Activated effector memory CD4-positive, alpha-beta T cell treated with anti-CD3 and anti-CD28 coated beads, Interleukin-2, amount 50 U/mL, for 16 hours (primary cell): ENCODE data around the gene FEZF2.

Source experiments
- DNase-seq: peaks from one replicate; pipeline ENCODE4 v3.0.0-alpha.2; 2020

The FEZF2 gene

DNA sequence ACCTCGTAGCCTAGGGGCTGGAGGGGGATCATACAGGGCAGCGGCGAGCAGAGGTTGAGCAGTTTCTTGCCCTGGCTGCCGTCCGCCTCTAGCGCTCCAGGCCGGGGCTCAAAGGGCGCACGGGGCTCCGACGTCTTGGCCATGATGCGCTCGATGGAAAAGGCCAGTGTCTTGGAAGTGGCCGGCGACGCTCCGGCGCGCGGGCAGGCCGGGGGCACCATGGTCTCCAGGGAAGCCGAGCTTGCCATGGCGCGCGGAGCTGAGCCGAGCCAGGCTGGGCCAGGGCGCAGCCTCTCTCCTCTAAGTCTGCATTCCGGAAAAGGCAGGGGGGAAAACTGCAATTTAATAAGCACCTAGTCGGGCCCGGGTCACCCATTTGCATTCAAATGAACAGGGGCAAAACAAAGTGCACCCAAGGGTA, 719 bp downstream of the FEZF2 start:
- DNase-seq: no peak

- no peak for DNase-seq
Measured at GRCh38 chr3:62371720-62372591, 1.4 kb downstream of the FEZF2 start.

GRCh38 chr3:62370858-62371719, 2.3 kb downstream of the FEZF2 start:
- DNase-seq: no peak

- no peak for DNase-seq
Measured at GRCh38 chr3:62370112-62370857, 3.1 kb downstream of the FEZF2 start.

- DNase-seq: no peak
Measured at GRCh38 chr3:62369476-62369743, 3.9 kb downstream of the FEZF2 start.

GRCh38 chr3:62368705-62369475, 4.5 kb downstream of the FEZF2 start:
- DNase-seq: no peak

DNA sequence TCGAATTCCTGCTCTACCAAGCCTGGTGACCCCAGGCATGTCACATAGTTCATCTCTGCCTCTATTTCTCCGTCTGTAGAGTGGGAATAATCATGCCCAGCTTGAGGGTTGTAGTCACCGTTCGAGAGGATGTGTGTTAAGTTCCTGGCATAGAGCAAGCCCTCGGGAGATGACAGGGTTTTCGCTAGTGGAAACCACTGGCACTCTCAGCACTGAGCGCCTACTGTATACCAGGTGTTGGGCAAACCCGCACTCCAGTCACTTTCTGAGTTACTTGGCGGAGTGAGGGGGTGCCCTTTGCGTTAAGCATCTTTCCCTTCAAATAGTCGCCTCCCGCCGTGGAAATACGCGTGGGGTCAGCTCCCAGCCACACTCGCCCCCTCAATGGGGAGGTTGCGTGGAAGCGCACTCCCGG, 5.1 kb downstream of the FEZF2 start:
- no peak for DNase-seq

DNA sequence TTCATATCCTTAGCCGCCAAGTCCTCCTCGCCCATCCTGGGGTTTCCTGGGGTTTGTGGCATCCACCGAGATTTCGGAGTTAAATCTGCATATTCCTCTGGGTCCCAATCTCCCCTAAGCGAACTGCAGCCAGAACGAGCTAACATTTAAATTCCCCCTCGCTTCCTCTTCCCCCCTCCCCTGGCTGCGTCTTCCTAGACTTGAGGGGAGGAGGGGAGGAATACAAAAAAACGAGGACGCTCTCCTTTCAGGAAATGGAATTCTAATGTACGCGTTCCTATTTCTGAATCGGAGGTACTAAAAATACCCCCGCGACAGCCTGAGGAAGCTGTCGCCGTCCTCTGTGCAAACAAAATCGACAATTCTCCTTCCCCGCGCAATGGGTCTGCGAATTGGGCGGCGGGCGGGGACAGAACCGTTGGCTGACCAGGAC, 5.6 kb downstream of the FEZF2 start:
- no peak for DNase-seq

GRCh38 chr3:62366126-62366484, 7.2 kb downstream of the FEZF2 start:
- no peak for DNase-seq

DNA sequence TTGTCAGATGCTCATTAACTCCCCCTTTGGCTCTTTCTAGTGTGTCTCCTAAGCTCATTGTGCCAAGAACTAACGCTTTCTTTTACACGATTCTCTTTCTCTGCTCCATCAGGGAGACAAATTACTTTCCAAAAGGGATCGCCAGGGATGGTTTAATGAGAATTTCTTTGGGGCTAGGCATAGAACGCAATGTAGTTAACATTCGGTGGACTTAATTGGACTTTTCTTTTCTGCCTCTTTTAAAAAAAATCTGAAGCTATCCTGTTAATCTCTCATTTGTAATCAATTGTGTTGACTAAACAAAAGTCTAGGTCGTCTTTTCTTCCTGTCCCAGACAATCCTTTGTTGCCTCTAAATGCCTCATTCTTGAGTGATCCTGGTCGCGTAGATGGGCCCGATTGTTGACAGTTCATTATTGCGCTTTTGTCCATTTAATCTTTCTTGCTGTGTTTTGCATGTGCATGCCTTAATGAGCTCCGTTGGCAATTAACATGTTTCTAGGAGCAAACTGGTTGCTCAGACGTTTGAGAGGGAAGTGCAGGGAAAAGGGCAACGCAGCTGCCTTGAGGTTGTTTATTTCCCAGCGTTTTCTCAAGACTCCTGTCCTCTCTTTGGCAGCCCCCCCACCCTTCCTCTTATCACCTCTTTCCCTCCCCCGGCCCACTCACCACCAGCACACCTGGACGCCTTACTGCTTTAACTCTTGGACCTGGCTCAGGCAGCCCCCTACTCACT, 7.8 kb downstream of the FEZF2 start:
- no peak for DNase-seq

- no peak for DNase-seq
Measured at GRCh38 chr3:62364191-62364590, 9.2 kb downstream of the FEZF2 start.

GRCh38 chr3:62363275-62363674, 10.1 kb downstream of the FEZF2 start:
- DNase-seq: no peak

DNA sequence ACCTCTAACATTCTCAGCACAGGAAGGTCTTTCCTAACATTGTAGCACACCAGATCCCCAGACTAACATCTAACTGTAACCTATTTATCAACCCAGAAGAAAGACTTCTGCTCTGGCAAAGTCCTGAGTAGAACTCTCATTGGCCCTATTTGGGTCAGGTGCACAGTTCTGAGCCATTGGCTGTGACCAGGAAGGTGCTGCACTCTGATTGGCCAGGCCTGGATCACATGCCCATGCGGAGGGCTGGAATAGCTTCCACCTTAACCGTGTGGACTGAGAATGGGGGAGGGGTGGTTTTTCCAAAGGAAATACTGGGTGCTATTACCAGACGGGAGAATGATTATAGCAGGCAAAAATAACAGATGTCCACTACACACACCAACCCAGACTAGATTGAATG, 11.5 kb downstream of the FEZF2 start:
- DNase-seq: no peak

DNA sequence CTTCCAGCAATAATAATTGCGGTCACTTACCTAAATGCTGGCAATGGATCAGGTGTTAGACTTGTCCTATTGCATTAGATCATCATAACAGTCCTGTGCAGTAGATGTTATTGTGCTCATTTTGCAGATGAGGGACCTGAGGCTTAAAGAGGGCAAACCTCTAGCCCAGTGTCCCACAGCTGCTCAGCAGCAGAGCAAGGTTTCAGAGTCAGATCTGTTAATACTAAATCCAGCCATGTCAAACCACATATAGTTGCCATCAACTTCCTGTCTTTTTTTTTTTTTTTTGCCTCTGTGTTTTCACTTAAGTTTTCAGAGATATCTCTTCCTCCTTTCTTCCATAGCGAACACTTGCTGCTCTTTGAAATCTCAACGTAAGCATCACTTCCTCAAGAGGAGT, 12.1 kb downstream of the FEZF2 start:
- DNase-seq: no peak

DNA sequence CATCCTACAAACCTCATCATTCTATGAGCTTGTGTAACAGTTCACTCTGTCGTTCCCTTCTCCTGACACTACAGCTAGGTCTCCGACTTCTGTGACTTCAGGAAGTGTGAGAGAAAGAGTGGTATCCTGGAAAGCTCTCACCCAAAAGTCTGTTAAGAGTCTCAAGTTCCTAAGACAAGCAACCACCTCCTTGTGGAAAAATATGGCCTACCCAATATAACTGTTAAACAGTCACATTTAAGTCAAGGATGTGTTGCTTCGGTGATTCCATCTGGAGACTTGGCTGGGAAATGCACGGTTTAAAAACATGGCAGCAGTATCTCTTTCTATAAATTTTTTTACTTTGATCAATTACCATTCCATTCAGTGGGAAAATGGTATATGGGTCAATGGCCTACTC, 13.8 kb downstream of the FEZF2 start:
- DNase-seq: no peak

GRCh38 chr3:62356356-62356755, 17.0 kb downstream of the FEZF2 start:
- DNase-seq: no peak

DNA sequence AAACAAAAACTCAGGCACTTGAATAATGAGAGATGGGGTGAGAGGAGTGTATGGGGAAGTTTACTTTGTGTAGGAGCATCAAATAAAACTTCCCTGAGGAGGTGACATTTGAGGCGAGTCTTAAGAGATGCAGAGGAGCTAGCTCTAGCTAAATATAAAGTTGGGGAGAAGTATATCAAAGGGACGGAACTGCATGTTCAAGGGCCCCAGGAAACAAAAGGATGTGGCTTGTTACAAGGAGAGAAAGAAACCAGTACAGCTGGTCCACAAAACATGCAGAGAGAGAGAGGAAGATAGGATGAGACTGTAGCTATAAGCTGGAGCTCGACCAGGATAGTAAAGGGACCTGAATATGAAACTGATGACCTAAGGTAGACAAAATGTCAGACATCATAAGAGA, 17.6 kb downstream of the FEZF2 start:
- DNase-seq: no peak

GRCh38 chr3:62343755-62344154, 29.6 kb downstream of the FEZF2 start:
- DNase-seq: no peak

- no peak for DNase-seq
Measured at GRCh38 chr3:62335196-62335595, 38.2 kb downstream of the FEZF2 start.

- no peak for DNase-seq
Measured at GRCh38 chr3:62332835-62333244, 40.5 kb downstream of the FEZF2 start.

DNA sequence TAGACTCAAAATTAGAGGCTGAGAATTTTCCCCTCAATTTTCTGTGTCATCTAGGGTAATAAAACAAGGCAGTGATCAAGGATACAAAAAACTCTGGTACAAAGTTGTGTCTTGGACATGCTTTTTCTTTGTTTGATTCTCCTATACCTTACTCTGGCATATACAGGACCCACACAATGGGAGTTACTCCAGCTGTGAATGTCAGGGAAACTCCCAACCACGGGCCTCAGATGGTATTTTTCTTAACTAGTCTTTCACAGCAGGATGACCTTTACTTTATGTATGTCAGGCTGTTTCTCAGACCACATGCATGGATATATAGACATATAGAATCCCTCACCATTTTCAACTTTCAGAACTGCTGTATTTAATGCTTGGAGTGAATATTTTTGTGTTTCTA, 41.3 kb downstream of the FEZF2 start:
- no peak for DNase-seq

- no peak for DNase-seq
Measured at GRCh38 chr3:62329971-62330370, 43.4 kb downstream of the FEZF2 start.
